Vagina (tissue), 2 donors: ENCODE measurements around the gene ATP5MG. TPM values are rescaled to one million over a fixed set of nuclear protein-coding genes. Genes with fewer than 3 reads are reported as not detected.

ENCODE experiments used
- DNase-seq, 2 donors: peaks; one replicate each; pipeline ENCODE4 v3.0.0-alpha.2; 2017; ENCODE audit errors: extremely low spot score in 2 of 2
- H3K27ac ChIP-seq: fragments of 200-600 bp; sonication (generic); one replicate; pipeline ENCODE4 v1.5.1; 2019
- H3K27me3 ChIP-seq: fragments of 200-600 bp; sonication (generic); one replicate; pipeline ENCODE4 v1.5.1; 2019
- H3K36me3 ChIP-seq, 2 donors: fragments of 200-600 bp; sonication (generic); one replicate each; pipeline ENCODE4 v1.5.1; 2017 to 2019
- H3K4me1 ChIP-seq: fragments of 200-600 bp; sonication (generic); one replicate; pipeline ENCODE4 v1.5.1; 2019
- H3K4me3 ChIP-seq, 2 donors: fragments of 200-600 bp; sonication (generic); 1 replicate in 1 of 2; 2 replicates in 1 of 2; pipeline ENCODE4 v1.5.1; 2016 to 2019
- H3K9me3 ChIP-seq: fragments of 200-600 bp; sonication (generic); one replicate; pipeline ENCODE4 v1.5.1; 2019
- CTCF ChIP-seq, 3 experiments: fragments of 450-650 bp in 2 of 3; fragments of 200-600 bp in 1 of 3; sonication (generic) in 1 of 3; IDR thresholded peaks; one replicate each; pipeline ENCODE4 v1.5.1; 2017 to 2019; ENCODE audit warnings: antibody characterized with exemption in 3 of 3, mild to moderate bottlenecking in 2 of 3, moderate library complexity in 2 of 3
- POLR2A ChIP-seq, 2 donors: fragments of 450-650 bp; IDR thresholded peaks; one replicate each; pipeline ENCODE4 v1.6.1; 2017; ENCODE audit warnings: antibody characterized with exemption in 2 of 2, mild to moderate bottlenecking in 2 of 2, moderate library complexity in 2 of 2
- POLR2AphosphoS5 ChIP-seq, 2 donors: sonication (generic); formaldehyde crosslinking; IDR thresholded peaks; one replicate each; pipeline ENCODE4 v1.9.0; 2017; ENCODE audit warnings: antibody characterized with exemption in 2 of 2, mild to moderate bottlenecking in 2 of 2, low read depth in 1 of 2; ENCODE audit not compliant: insufficient read depth in 1 of 2
- intact Hi-C: fragments of 100-400 bp; cut with DNase I; formaldehyde crosslinking; loops from one replicate; pipeline ENCODE4 v1.15.1; 2023
- total RNA-seq: library from RNA; depleted of rRNA; stranded (reverse); fragments of >200 nt; gene quantifications from one replicate; pipeline ENCODE4 v1.2.3, GENCODE V29; 2016

Gene ATP5MG
- total RNA-seq, 1 donor from 2014 or later, result 169 TPM

- Histone ChIP-seq H3K4me1 (peaks cover 59% of the 10 kb centered on the region), H3K9me3 (no peaks in the 10 kb centered on the region), H3K27ac (no peak overlapping the region), H3K36me3 (no peaks in the 10 kb centered on the region), H3K27me3 (no peaks in the 10 kb centered on the region), H3K4me3 (no peak overlapping the region)
- no peak for DNase-seq
- TF ChIP-seq POLR2AphosphoS5 (IDR thresholded peaks at IDR 0.05; ENCODE audit: insufficient read depth in 1 of 2, low read depth in 1 of 2) (no peak), POLR2A (IDR thresholded peaks at IDR 0.05) (no peak), CTCF (IDR thresholded peaks at IDR 0.05) (no peak)
- intact Hi-C loops, result no loop called here
These were observed 46.0 kb downstream of the ATP5MG start for GRCh38 chr11:118447423-118447822.

GRCh38 chr11:118448294-118448693, 46.9 kb downstream of the ATP5MG start:
- intact Hi-C loops, result no loop called here
- peaks cover 50% of the 10 kb centered on the region for H3K4me1 ChIP-seq
- no peaks in the 10 kb centered on the region for H3K27me3 ChIP-seq
- no peak for DNase-seq
- no peaks in the 10 kb centered on the region for H3K9me3 ChIP-seq
- no peak overlapping the region for H3K4me3 ChIP-seq
- TF ChIP-seq POLR2A (IDR thresholded peaks at IDR 0.05) (no peak), CTCF (IDR thresholded peaks at IDR 0.05) (no peak), POLR2AphosphoS5 (IDR thresholded peaks at IDR 0.05; ENCODE audit: insufficient read depth in 1 of 2, low read depth in 1 of 2) (no peak)
- H3K36me3 ChIP-seq, result no peaks in the 10 kb centered on the region
- H3K27ac ChIP-seq, result no peak overlapping the region

- TF ChIP-seq POLR2AphosphoS5 (IDR thresholded peaks at IDR 0.05; ENCODE audit: insufficient read depth in 1 of 2, low read depth in 1 of 2) (no peak), POLR2A (IDR thresholded peaks at IDR 0.05) (no peak), CTCF (IDR thresholded peaks at IDR 0.05) (no peak)
- Histone ChIP-seq H3K36me3 (no peaks in the 10 kb centered on the region), H3K27ac (no peak overlapping the region), H3K4me1 (peaks cover 42% of the 10 kb centered on the region), H3K4me3 (no peak overlapping the region), H3K27me3 (no peaks in the 10 kb centered on the region), H3K9me3 (no peaks in the 10 kb centered on the region)
- no peak for DNase-seq
- intact Hi-C loops, result no loop called here
These were observed 48.0 kb downstream of the ATP5MG start for GRCh38 chr11:118449316-118449918.

- no peak for DNase-seq
- H3K4me1 ChIP-seq, result peaks cover 40% of the 10 kb centered on the region
- H3K27me3 ChIP-seq, result no peaks in the 10 kb centered on the region
- H3K36me3 ChIP-seq, result no peaks in the 10 kb centered on the region
- no peak overlapping the region for H3K4me3 ChIP-seq
- intact Hi-C loops, result no loop called here
- no peaks in the 10 kb centered on the region for H3K9me3 ChIP-seq
- H3K27ac ChIP-seq, result no peak overlapping the region
- TF ChIP-seq POLR2AphosphoS5 (IDR thresholded peaks at IDR 0.05; ENCODE audit: insufficient read depth in 1 of 2, low read depth in 1 of 2) (no peak), CTCF (IDR thresholded peaks at IDR 0.05) (no peak), POLR2A (IDR thresholded peaks at IDR 0.05) (no peak)
These were observed 49.0 kb downstream of the ATP5MG start for GRCh38 chr11:118450451-118450850.

Other genes with a start within 250 kb of the ATP5MG start
- gene SCN4B, start 248.8 kb upstream of the ATP5MG start, total RNA-seq, result 0.98 TPM
- 0.49 TPM for gene SCN2B, start 225.0 kb upstream of the ATP5MG start, total RNA-seq
- 17.2 TPM for gene JAML, start 176.6 kb upstream of the ATP5MG start, total RNA-seq
- gene MPZL3, start 149.2 kb upstream of the ATP5MG start, total RNA-seq, result 9.1 TPM
- gene MPZL2, start 137.3 kb upstream of the ATP5MG start, total RNA-seq, result 165 TPM
- gene CD3E, start 96.9 kb upstream of the ATP5MG start, total RNA-seq, result 6.9 TPM
- gene CD3D, start 58.9 kb upstream of the ATP5MG start, total RNA-seq, result 13.8 TPM
- gene CD3G, start 57.3 kb upstream of the ATP5MG start, total RNA-seq, result 2.2 TPM
- 31.9 TPM for gene UBE4A, start 42.0 kb upstream of the ATP5MG start, total RNA-seq
- 72.7 TPM for gene KMT2A, start 34.9 kb downstream of the ATP5MG start, total RNA-seq
- gene TTC36, start 125.9 kb downstream of the ATP5MG start, total RNA-seq, result not detected
- gene TMEM25, start 129.6 kb downstream of the ATP5MG start, total RNA-seq, result 21.4 TPM
- gene IFT46, start 164.3 kb downstream of the ATP5MG start, total RNA-seq, result 30.0 TPM
- 78.6 TPM for gene ARCN1, start 170.8 kb downstream of the ATP5MG start, total RNA-seq
- 119 TPM for gene PHLDB1, start 206.0 kb downstream of the ATP5MG start, total RNA-seq